ENCODE data around the gene MATCAP1.

Gene MATCAP1

GRCh38 chr16:67183627-67184452, at the start of gene MATCAP1:
Gene MATCAP1, minus strand, starts transcription at chr16:67183963. Its CDS starts 3,353 bp downstream, at chr16:67180610.
- DNase-seq (ENCODE audit: low read depth) = peak; percentile 99

DNA sequence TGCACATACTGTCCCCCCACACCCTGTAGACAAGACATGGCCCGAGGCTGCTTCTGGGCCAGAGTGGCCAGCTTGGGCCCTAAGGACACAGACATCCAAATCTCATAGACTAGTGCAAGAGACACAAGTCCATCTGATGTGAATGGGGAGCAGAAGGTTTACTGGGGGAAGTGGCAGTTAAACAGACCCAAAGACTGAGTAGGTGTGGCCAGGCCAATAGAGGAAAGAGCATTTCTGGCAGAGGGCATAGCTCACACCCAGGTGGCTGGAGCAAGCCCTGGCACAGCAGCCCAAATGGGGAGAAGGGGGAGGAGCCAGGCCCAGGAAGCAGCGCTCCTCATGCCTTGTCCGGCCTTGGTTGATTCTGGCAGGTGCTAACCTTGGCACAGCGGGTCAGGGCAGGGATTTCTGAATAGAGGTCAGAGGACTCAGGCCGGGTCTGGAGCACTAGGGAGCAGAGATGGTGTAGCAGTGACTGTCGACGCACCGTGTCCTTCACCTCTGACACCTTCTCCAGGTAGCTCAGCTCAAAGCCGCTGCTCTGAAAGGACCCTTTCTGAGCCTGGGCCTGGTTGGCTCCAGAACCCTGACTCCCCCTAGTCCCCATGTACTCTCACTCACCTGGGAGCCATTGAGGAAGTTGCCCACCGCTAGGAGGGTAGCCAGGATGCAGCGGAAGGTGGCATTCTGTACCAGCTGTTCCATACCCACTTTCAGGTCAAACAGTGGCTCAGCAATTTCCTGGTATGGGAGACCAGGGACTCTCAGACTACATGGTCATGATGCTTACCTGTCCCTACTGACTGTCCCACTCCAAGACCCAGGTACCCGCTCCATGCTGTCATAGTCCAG, 47.3 kb upstream of the MATCAP1 start:
- DNase-seq (ENCODE audit: low read depth) = no peak

DNA sequence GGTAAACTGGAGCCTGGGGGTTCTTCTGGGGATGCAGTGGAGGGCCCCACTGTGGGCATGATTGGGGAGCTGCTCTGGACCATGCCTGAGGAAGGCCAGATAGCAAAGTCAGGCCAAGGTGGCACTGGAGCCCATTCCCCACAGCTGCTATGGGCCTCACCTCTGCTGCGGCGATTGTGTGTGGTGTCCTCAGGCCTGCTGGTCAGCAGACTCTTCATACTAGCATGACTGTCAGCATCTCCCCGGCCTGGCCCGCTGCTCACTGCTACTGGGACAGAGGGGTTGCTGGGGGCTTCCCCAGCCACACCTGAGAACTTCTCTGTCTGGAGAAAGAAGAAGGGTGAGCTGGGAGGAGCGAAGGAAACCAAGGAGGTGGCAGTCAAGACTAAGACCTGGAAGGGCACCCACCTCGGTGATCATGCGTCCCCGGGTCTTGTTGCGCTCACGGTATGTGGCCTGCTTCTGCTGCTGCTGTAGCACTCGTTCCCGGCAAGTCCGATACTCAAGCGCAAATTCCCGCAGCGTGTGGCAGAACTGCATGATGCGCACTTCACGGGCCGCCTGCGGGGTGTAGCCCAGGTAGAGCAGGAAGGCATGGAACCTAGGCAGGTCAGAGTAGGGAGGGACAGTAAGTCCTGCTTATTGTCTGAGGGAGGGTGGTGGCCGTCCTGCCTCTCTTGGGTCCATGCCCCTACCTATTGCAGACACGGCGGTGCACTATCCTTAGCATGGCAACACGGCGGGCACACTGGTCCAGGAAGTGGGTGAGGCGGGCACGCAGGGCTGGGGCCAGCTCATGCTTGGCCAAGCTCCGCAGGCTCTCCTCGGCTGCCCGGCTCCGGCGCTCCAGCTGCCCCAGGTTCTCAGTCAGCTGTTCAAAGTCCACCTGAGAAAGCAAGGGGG, 46.4 kb upstream of the MATCAP1 start:
- DNase-seq (ENCODE audit: low read depth) = no peak

GRCh38 chr16:67228905-67229304, 45.1 kb upstream of the MATCAP1 start:
- no peak for DNase-seq (ENCODE audit: low read depth)

DNA sequence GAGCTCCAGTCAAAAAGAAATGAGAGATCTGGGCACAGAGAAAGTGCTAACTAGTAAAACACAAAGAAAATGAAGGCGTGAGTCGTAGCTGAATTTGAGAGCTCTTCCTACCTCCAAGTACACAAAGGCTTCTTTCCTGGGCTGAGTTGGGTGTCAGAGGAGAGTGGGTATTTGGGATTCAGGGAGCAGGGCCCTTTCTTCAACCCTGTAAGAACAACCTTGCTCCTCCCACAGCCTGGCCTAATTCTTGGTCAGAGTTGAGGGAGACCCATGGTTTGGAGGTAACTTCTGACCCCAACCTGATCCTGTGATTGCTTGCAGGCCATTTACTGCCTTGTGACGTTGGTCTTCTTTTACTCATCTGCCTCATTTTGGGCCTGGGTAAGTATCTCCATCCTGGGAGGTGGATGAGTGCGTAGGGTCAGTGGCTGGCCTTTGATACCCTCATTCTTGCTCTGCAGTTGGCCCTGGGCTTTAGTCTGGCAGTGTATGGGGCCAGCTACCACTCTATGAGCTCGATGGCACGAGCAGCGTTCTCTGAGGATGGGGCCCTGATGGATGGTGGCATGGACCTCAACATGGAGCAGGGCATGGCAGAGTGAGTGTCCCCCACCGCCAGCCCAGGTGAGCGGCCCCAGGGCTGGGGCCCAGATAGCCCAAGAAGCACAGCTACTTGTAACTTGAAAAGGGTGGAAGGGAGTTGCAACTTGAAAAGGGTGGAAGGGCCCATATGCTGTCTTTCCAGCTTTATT, 44.4 kb upstream of the MATCAP1 start:
- no peak for DNase-seq (ENCODE audit: low read depth)

DNA sequence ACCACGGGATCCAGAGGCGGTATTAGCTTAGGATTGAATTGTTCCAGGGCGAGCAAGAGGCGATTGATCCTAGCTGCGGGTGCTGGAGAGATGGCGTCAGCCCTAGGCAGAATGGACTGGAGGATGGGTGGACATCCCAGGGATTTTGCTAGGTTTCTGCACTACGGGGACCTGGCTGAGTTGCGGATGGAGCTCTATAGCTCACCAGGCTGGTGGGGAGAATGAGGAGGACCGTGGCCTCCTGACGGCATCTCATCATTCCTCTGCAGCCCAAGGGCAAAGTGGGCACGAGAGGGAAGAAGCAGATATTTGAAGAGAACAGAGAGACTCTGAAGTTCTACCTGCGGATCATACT, 43.8 kb upstream of the MATCAP1 start:
- no peak for DNase-seq (ENCODE audit: low read depth)

GRCh38 chr16:67226804-67227566, 43.2 kb upstream of the MATCAP1 start, which contains the start of gene TMEM208:
Gene TMEM208, plus strand, starts transcription at chr16:67227130. Its CDS starts 89 bp downstream, at chr16:67227219.
- DNase-seq (ENCODE audit: low read depth) = peak; percentile 98

- DNase-seq (ENCODE audit: low read depth) = no peak
These were observed 42.6 kb upstream of the MATCAP1 start for GRCh38 chr16:67226295-67226803.

DNA sequence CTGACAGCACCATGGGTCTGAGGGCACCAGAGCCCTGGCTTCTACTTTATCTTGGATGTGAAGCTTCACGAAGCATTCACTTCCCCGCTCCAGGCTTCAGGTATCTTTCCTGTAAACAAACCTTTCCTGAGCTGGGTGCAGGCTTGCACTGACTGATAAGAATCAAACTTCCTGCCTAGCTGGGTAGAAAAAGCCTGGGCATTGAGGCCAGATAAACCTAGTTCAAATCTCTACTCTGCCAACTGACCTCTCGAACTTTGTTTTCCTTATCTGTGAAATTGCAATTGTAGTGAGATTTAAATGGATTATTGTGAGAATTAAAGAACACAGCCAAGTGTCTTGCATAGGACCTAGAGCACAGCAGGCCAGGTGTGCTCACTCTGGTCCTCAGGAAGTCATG, 40.2 kb upstream of the MATCAP1 start:
- no peak for DNase-seq (ENCODE audit: low read depth)

DNA sequence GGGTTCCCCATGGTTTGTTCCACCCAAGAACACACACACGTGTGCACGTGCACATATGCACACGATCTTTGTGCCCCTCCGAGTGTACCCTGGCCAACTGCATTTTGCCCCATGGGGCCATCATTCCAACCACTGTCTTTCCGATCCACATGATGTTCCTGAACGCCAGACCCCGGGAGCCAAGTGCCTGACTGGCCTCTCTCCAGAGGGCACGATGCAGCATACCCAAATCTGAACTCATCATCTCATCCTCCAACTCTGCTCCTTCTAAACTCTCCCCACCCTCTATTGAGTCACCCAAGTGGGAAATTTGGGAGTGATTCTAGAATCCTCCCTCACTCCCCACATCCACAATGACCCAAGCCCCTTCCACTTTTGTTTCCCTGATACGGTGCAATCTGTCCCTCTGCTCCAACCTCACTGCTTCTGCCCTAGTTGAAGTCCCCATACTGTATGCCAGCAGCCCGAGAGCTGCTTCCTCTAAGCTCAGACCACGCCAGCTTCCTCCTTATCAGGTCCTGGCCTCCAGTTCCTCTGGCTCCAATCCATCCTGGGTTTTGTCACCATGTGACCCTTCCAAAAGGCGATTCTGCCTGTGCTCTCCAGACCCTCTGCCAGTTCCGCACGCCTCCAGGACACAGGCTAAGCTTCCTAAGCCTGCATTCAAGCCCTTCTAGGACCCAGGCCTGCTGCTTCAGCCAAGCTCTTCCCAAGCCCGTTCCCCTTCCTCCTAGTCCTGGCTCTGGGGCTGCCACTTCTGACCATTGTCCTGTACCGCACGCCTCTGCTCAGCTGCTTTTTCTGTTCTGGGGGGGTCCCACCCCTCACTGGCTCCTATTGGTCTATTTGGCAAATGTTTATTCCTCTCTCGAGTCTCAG, 33.1 kb upstream of the MATCAP1 start:
- no peak for DNase-seq (ENCODE audit: low read depth)

DNA sequence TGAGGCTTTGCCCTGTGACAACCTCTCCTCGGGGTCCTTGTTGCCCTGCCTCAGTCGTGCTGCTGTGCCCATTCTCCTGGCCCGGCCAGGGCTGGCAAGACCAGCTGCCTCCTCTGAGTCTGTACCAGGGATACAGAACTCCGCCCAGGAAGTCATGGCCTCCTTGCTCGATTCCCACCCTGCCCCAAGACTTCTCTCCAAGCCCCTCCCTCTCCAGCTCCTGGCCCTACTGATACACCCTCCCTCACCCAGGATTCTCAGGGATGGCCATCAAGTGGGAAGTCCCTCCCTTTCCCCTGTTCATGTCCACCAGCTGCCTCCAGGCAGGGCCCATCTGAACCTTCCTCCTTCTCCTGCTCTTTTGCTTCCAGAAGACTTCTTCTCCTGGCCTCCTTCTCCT, 31.9 kb upstream of the MATCAP1 start:
- DNase-seq (ENCODE audit: low read depth) = no peak

DNA sequence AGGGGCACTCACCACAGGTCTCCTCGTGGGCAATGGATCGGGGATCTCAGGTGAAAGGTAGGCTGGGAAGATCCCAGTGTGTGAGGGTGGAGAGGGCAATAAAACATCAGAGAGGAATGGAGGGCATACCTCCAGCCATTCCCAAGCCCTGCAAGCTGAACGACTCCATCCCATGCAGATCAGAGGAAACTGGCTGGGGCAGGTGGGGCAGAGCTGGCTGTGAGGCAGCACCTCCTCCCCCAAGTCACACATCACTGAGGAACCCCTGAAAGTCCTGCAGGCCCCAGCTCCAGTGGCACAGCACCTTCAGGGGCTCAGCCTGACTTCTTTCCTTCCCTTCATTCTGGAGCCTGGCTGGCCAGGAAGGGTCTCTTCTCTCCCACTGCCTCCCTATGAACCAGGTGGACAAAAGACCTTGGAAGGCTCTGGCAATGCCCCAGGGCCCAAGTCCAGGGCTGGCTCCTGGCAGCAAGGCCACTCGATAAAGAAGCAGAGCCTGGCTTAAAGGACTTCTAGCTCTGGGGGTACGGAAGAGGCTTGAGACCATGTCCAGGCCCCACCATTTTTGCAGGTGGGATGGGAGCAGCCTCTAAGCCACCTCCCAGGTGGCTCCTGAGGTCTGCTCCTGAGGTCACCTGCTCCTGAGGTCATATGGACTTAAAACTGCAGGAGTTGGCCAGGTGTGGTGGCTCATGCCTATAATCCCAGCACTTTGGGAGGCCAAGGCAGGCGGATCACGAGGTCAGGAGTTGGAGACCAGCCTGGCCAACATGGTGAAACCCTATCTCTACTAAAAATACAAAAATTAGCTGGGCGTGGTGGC, 29.6 kb upstream of the MATCAP1 start:
- DNase-seq (ENCODE audit: low read depth) = no peak

DNA sequence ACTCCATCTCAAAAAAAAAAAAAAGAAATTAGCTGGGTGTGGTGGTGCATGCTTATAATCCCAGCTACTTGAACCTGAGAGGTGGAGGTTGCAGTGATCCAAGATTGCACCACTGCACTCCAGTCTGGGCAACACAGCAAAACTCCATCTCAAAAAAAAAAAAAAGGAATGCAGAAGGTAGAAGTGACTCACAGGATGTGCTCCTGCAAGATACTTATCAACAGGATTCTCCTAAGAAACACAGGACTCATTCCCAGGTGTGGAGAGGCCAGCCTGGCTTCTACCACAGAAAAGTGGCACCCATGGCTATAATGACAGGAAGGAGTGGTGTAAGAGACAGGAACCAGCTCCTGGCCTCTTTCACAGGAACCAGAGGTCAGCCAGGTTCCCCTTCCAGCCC, 29.0 kb upstream of the MATCAP1 start:
- DNase-seq (ENCODE audit: low read depth) = no peak

GRCh38 chr16:67211674-67212073, 27.9 kb upstream of the MATCAP1 start:
- no peak for DNase-seq (ENCODE audit: low read depth)

GRCh38 chr16:67210069-67210937, 26.5 kb upstream of the MATCAP1 start:
- DNase-seq (ENCODE audit: low read depth) = no peak

- no peak for DNase-seq (ENCODE audit: low read depth)
These were observed 25.8 kb upstream of the MATCAP1 start for GRCh38 chr16:67209565-67209964.

- DNase-seq (ENCODE audit: low read depth) = no peak
These were observed 24.6 kb upstream of the MATCAP1 start for GRCh38 chr16:67208154-67208896.
